H1 (cell line): ENCODE results near the gene CD37. TPM values are rescaled to one million over a fixed set of nuclear protein-coding genes. Genes with fewer than 3 reads are reported as not detected.

Experiments
- CTCF ChIA-PET: fragments of 300-600 bp; sonication (Branson Sonifier 250); formaldehyde crosslinking; loops from one replicate; lab custom pipeline; 2021; ENCODE audit not compliant: partially characterized antibody; lab: Charles Lee
- POLR2A ChIA-PET: fragments of 300-600 bp; sonication (Branson Sonifier 250); formaldehyde crosslinking; loops from one replicate; lab custom pipeline; 2021; ENCODE audit warnings: inconsistent platforms; ENCODE audit not compliant: partially characterized antibody; lab: Charles Lee
- DNase-seq, 2 experiments: peaks; one replicate each; pipeline versions ENCODE4 v3.0.0 to v3.0.0-alpha.2; 2010 to 2022; ENCODE audit warnings: low spot score in 2 of 2, low read depth in 1 of 2, mixed read lengths in 1 of 2
- FAIRE-seq: peaks from 2 replicates; lab custom pipeline; 2011; peaks lifted over from hg19 to GRCh38; lab: Jason Lieb, UNC
- H2AFZ ChIP-seq: 2 replicates; pipeline ENCODE4 v1.8.1; 2012; ENCODE audit warnings: low read length, inconsistent platforms
- H2AK5ac ChIP-seq: 2 replicates; pipeline ENCODE4 v1.6.1; 2013; ENCODE audit warnings: low read depth, low read length
- H2BK120ac ChIP-seq: replicated peaks from 2 replicates; pipeline ENCODE3; 2013; ENCODE audit warnings: low read depth, low read length, inconsistent platforms
- H2BK12ac ChIP-seq: 2 replicates; pipeline ENCODE4 v1.6.1; 2013; ENCODE audit warnings: low read depth, low read length
- H2BK15ac ChIP-seq: 2 replicates; pipeline ENCODE4 v1.6.1; 2013; ENCODE audit warnings: low read length
- H2BK20ac ChIP-seq: 2 replicates; pipeline ENCODE4 v1.6.1; 2013; ENCODE audit warnings: low read length
- H2BK5ac ChIP-seq: 2 replicates; pipeline ENCODE4 v1.6.1; 2013; ENCODE audit warnings: low read depth, low read length
- H3K14ac ChIP-seq: 2 replicates; pipeline ENCODE4 v1.6.1; 2013; ENCODE audit warnings: inconsistent platforms; ENCODE audit not compliant: insufficient read length
- H3K18ac ChIP-seq: 2 replicates; pipeline ENCODE4 v1.6.1; 2013; ENCODE audit warnings: low read length; ENCODE audit errors: extremely low read depth
- H3K23ac ChIP-seq: 2 replicates; pipeline ENCODE4 v1.6.1; 2013; ENCODE audit warnings: inconsistent platforms; ENCODE audit not compliant: insufficient read length
- H3K23me2 ChIP-seq: 2 replicates; pipeline ENCODE4 v1.6.1; 2013; ENCODE audit warnings: low read depth, low read length
- H3K27ac ChIP-seq: 2 replicates; pipeline ENCODE4 v1.6.1; 2011; ENCODE audit warnings: low read depth, low read length, inconsistent platforms
- H3K27me3 ChIP-seq, 4 experiments: replicated peaks in 1 of 4; 1 replicate in 1 of 4; 2 replicates in 3 of 4; pipeline versions ENCODE4 v1.6.1 to v1.8.1; 2011 to 2013; ENCODE audit warnings: low read length in 3 of 4, mild to moderate bottlenecking in 3 of 4, inconsistent platforms in 2 of 4, mixed read lengths in 2 of 4, moderate library complexity in 1 of 4; ENCODE audit not compliant: control insufficient read depth in 3 of 4, insufficient read depth in 3 of 4; ENCODE audit errors: extremely low read depth in 1 of 4
- H3K36me3 ChIP-seq, 4 experiments: 2 replicates each; pipeline versions ENCODE4 v1.6.1 to v1.8.1; 2011 to 2013; ENCODE audit warnings: mild to moderate bottlenecking in 4 of 4, low read length in 3 of 4, moderate library complexity in 2 of 4, control low read depth in 1 of 4, inconsistent platforms in 1 of 4; ENCODE audit not compliant: insufficient read depth in 4 of 4, control insufficient read depth in 2 of 4
- H3K4ac ChIP-seq: replicated peaks from 2 replicates; pipeline ENCODE3; 2013; ENCODE audit warnings: low read length, low read depth, mixed read lengths, inconsistent platforms; ENCODE audit not compliant: insufficient read length
- H3K4me1 ChIP-seq, 4 experiments: replicated peaks in 1 of 4; 1 replicate in 1 of 4; 2 replicates in 3 of 4; pipeline versions ENCODE4 v1.6.1 to v1.8.1; 2011 to 2013; ENCODE audit warnings: low read length in 3 of 4, inconsistent platforms in 2 of 4, mixed read lengths in 1 of 4; ENCODE audit not compliant: insufficient read depth in 4 of 4, control insufficient read depth in 3 of 4
- H3K4me2 ChIP-seq, 2 experiments: 2 replicates each; pipeline versions ENCODE4 v1.6.1 to v1.8.1; 2011 to 2013; ENCODE audit warnings: low read depth in 2 of 2, low read length in 2 of 2, control low read depth in 1 of 2, inconsistent platforms in 1 of 2, mild to moderate bottlenecking in 1 of 2; ENCODE audit not compliant: insufficient read depth in 1 of 2
- H3K4me3 ChIP-seq, 4 experiments: fragments of 200-600, 300-600 bp in 1 of 4; sonication (generic), shearing (Covaris generic), sonication (Bioruptor Twin) in 1 of 4; 2 replicates each; pipeline versions ENCODE4 v1.5.1 to v1.8.1; 2011 to 2016; ENCODE audit warnings: low read length in 4 of 4, low read depth in 3 of 4, control low read depth in 2 of 4, inconsistent platforms in 2 of 4, mild to moderate bottlenecking in 2 of 4, mixed read lengths in 1 of 4, moderate library complexity in 1 of 4; ENCODE audit not compliant: insufficient read depth in 2 of 4; ENCODE audit errors: extremely low read depth in 1 of 4
- H3K56ac ChIP-seq: replicated peaks from 2 replicates; pipeline ENCODE3; 2013; ENCODE audit warnings: low read depth, mild to moderate bottlenecking, mixed read lengths, low read length, inconsistent platforms; ENCODE audit not compliant: insufficient read length
- H3K79me1 ChIP-seq: 2 replicates; pipeline ENCODE4 v1.6.1; 2013; ENCODE audit warnings: low read depth, low read length, control low read depth
- H3K79me2 ChIP-seq, 2 experiments: 2 replicates each; pipeline versions ENCODE4 v1.6.1 to v1.8.1; 2012 to 2013; ENCODE audit warnings: low read length in 2 of 2, mild to moderate bottlenecking in 2 of 2, inconsistent platforms in 1 of 2; ENCODE audit not compliant: insufficient read depth in 2 of 2, control insufficient read depth in 1 of 2
- H3K9ac ChIP-seq, 4 experiments: replicated peaks in 1 of 4; 1 replicate in 1 of 4; 2 replicates in 3 of 4; pipeline versions ENCODE4 v1.6.1 to v1.8.1; 2011 to 2013; ENCODE audit warnings: low read depth in 3 of 4, low read length in 3 of 4, control low read depth in 2 of 4, mild to moderate bottlenecking in 2 of 4, moderate library complexity in 2 of 4, inconsistent platforms in 1 of 4; ENCODE audit errors: extremely low read depth in 1 of 4
- H3K9me3 ChIP-seq, 2 experiments: 2 replicates each; pipeline versions ENCODE4 v1.6.1 to v1.8.1; 2012 to 2013; ENCODE audit warnings: mild to moderate bottlenecking in 2 of 2, moderate library complexity in 2 of 2, control low read depth in 1 of 2, inconsistent platforms in 1 of 2, low read depth in 1 of 2, low read length in 1 of 2, mixed read lengths in 1 of 2; ENCODE audit not compliant: insufficient read depth in 2 of 2
- H4K20me1 ChIP-seq, 2 experiments: replicated peaks in 1 of 2; 2 replicates each; pipeline versions ENCODE3 to v1.8.1; 2011 to 2013; ENCODE audit warnings: inconsistent platforms in 2 of 2, low read length in 2 of 2, mild to moderate bottlenecking in 1 of 2; ENCODE audit not compliant: insufficient read depth in 2 of 2, control insufficient read depth in 1 of 2
- H4K5ac ChIP-seq: 2 replicates; pipeline ENCODE4 v1.6.1; 2013; ENCODE audit warnings: low read length, low read depth, mixed read lengths, inconsistent platforms; ENCODE audit not compliant: insufficient read length
- H4K8ac ChIP-seq: 2 replicates; pipeline ENCODE4 v1.8.0; 2013; ENCODE audit warnings: mild to moderate bottlenecking, moderate library complexity, low read length, inconsistent platforms; ENCODE audit not compliant: insufficient read depth; ENCODE audit errors: extremely low read depth
- H4K91ac ChIP-seq: replicated peaks from 2 replicates; pipeline ENCODE3; 2013; ENCODE audit warnings: low read length, mixed read lengths, inconsistent platforms; ENCODE audit not compliant: insufficient read length
- CTCF ChIP-seq, 3 experiments: IDR thresholded peaks; 1 replicate in 2 of 3; 2 replicates in 1 of 3; pipeline versions ENCODE4 v1.5.1 to v1.6.1; 2011; ENCODE audit warnings: low read length in 3 of 3, mild to moderate bottlenecking in 3 of 3, inconsistent platforms in 2 of 3, low read depth in 1 of 3, moderate library complexity in 1 of 3; ENCODE audit not compliant: insufficient read depth in 1 of 3; ENCODE audit errors: control extremely low read depth in 1 of 3
- MAFK ChIP-seq: IDR thresholded peaks from 2 replicates; pipeline ENCODE4 v1.6.1; 2012; ENCODE audit warnings: low read depth, mild to moderate bottlenecking, improper control_type of control experiment, low read length
- RNF2 ChIP-seq: fragments of 200-900, 300-1000 bp; sonication (generic); IDR thresholded peaks from 2 replicates; pipeline ENCODE4 v1.7.1; 2016; ENCODE audit warnings: borderline replicate concordance, low read depth, mild to moderate bottlenecking, antibody characterized with exemption, low read length; ENCODE audit not compliant: poor library complexity, severe bottlenecking; ENCODE audit errors: missing control alignments
- SIRT6 ChIP-seq: IDR thresholded peaks from one replicate; pipeline ENCODE4 v1.7.1; 2012; ENCODE audit warnings: low read length, inconsistent platforms
- TBP ChIP-seq: IDR thresholded peaks from 2 replicates; pipeline ENCODE4 v1.6.1; 2011; ENCODE audit warnings: low read depth, low read length, improper control_type of control experiment
- WGBS, 2 experiments: shearing (Covaris generic) in 1 of 2; methylation state at CpG; one replicate each; pipeline versions ENCODE4 v1.1.6 to v1.1.7; 2013 to 2015; ENCODE audit warnings: low lambda C conversion rate in 2 of 2, mixed read lengths in 2 of 2, inconsistent platforms in 1 of 2, low coverage in 1 of 2, missing lambda C conversion rate in 1 of 2; ENCODE audit not compliant: insufficient replicate concordance in 2 of 2, insufficient coverage in 1 of 2, insufficient read length in 1 of 2; ENCODE audit errors: extremely low coverage in 1 of 2, missing lambda C conversion rate in 1 of 2; 5-methylcytosine and 5-hydroxymethylcytosine counted together
- polyA plus RNA-seq, 7 experiments: library from polyadenylated mRNA; depleted of rRNA in 3 of 7; stranded (reverse) in 5 of 7; unstranded in 2 of 7; fragments of >200 nt in 5 of 7; fragments of 200-250 nt in 2 of 7; gene quantifications; 1 replicate in 5 of 7; 2 replicates in 1 of 7; 4 replicates in 1 of 7; pipeline versions ENCODE4 v1.2.1 to v1.2.3, GENCODE V29; 2011 to 2013; ENCODE audit warnings: missing spikeins in 2 of 7, mixed read lengths in 2 of 7
- total RNA-seq: library from RNA; stranded (reverse); fragmentation: NEBNext Ultra II Directional; extraction: Animal tissue kit (Norgen Biotek cat#: 25700); gene quantifications from 2 replicates; pipeline ENCODE4 v1.2.1, GENCODE V29; 2021

Gene CD37
- total and polyA plus RNA-seq, 2 of the 8 experiments (the other 6 are each of a cell fraction or from before 2014, with no cell fraction given): not detected

DNA sequence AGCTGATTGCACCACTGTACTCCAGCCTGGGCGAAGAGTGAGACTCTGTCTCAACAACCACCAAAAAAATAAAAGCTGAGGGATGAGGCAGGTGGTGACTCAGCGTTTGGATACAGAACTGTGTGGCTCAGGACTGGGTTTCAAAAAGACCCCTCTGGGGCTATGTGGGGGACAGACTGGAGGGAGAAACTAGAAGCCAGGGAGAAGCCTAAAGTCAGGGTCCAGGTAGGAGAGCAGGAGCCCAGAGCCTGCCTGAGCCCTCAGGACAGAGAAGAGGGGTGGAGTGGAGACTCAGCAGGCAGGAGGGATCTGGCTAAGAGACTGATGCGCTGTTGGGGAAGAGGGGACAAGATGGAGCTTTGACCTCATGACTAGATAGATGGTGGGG is 1.8 kb upstream of the CD37 start:
- H4K91ac ChIP-seq: no peak overlapping the region
- POLR2A ChIA-PET: interaction anchor here (0.9 kb wide), 2 partner anchors 11 to 91 kb away, joined by 3 read pairs; no protein-coding TSS in a partner anchor
- no peak overlapping the region for H2BK120ac ChIP-seq
- H3K4me3 ChIP-seq: no peak overlapping the region
- H2BK15ac ChIP-seq: no peak overlapping the region
- H3K9ac ChIP-seq: no peak overlapping the region
- H4K5ac ChIP-seq: no peak overlapping the region
- H3K27me3 ChIP-seq: peaks cover 0 to 10% (median 3%) of the 10 kb centered on the region in 4 experiments; a peak in 4 of 7 replicates
- no peaks in the 10 kb centered on the region for H3K79me1 ChIP-seq
- no peak overlapping the region for H2AFZ ChIP-seq
- no peak overlapping the region for H2BK5ac ChIP-seq
- no peaks in the 10 kb centered on the region for H3K79me2 ChIP-seq
- peaks cover 2 to 9% of the 10 kb centered on the region in 2 experiments for H4K20me1 ChIP-seq
- CTCF ChIA-PET: interaction anchor here (1.2 to 1.7 kb wide), 3 partner anchors 32 to 103 kb away, joined by 3 to 4 read pairs (median 3); no protein-coding TSS in a partner anchor
- no peak overlapping the region for H3K56ac ChIP-seq
- H3K27ac ChIP-seq: no peak overlapping the region
- no peak overlapping the region for H3K4ac ChIP-seq
- no peak for TF ChIP-seq RNF2
- no peak for TF ChIP-seq TBP
- TF ChIP-seq CTCF (IDR thresholded peaks at IDR 0.05; ENCODE audit: control extremely low read depth in 1 of 3, insufficient read depth in 1 of 3, low read depth in 1 of 3, low read length in 3 of 3): no peak
- no peak for TF ChIP-seq SIRT6
- no peak for TF ChIP-seq MAFK
- TF ChIP-seq, all 59 proteins: peak for 0
- DNase-seq: no peak
- peaks cover 0 to 10% (median 7%) of the 10 kb centered on the region in 4 experiments; a peak in 6 of 7 replicates for H3K4me1 ChIP-seq
- no peak for FAIRE-seq
- H3K14ac ChIP-seq: no peak overlapping the region
- H2BK20ac ChIP-seq: no peak overlapping the region
- no peak overlapping the region for H3K18ac ChIP-seq
- H3K23ac ChIP-seq: no peak overlapping the region
- no peak overlapping the region for H2BK12ac ChIP-seq
- H3K36me3 ChIP-seq: 0 out of 8 replicates have a peak, but pooled peaks cover 0 to 5% (median 0%) of the 10 kb centered on the region in 4 experiments
- no peaks in the 10 kb centered on the region for H3K9me3 ChIP-seq
- H4K8ac ChIP-seq: no peak overlapping the region
- no peak overlapping the region for H2AK5ac ChIP-seq
- peaks cover 7% of the 10 kb centered on the region for H3K23me2 ChIP-seq
- H3K4me2 ChIP-seq: no peak overlapping the region
- WGBS, 2 experiments: 86% methylated on average over 3 of the region's 3 CpGs; no CpG with 5 or more reads in 1 of the 2 experiments
